DMS53 (cell line): ENCODE measurements around the gene TMEM170B.

ENCODE experiments used
- DNase-seq: peaks from one replicate; lab custom pipeline; 2025; lab: John Stamatoyannopoulos, UW

TMEM170B gene

GRCh38 chr6:11537229-11538051 is at the start of gene TMEM170B:
Gene TMEM170B (plus strand): TSS chr6:11537749. CDS start chr6:11538278, 529 bp downstream.
- peak; percentile 98 for DNase-seq

DNA sequence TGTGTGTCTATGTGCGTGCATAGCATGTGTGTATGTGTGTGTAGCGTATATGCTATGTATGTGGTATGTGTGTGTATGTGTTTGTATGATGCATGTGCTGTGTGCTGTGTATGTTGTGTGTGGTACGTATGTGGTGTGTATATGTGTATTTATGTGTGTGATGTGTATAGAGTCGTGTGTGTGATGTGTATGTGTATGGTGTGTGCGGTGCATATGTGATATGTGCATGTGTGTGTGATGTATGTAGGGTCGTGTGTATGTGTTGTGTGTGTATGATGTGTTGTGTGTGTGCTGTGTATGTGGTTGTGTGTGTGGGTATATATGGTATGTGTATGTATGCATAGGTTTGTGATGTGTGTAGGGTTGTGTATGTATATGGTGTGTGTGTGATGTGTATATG is 46.6 kb upstream of the TMEM170B start:
- DNase-seq = no peak

- peak; percentile 8 for DNase-seq
Observed at GRCh38 chr6:11491596-11492463, 45.7 kb upstream of the TMEM170B start.

GRCh38 chr6:11492464-11493290 is 44.9 kb upstream of the TMEM170B start:
- DNase-seq = no peak

- DNase-seq = no peak
Observed at GRCh38 chr6:11493974-11494373, 43.6 kb upstream of the TMEM170B start.

DNA sequence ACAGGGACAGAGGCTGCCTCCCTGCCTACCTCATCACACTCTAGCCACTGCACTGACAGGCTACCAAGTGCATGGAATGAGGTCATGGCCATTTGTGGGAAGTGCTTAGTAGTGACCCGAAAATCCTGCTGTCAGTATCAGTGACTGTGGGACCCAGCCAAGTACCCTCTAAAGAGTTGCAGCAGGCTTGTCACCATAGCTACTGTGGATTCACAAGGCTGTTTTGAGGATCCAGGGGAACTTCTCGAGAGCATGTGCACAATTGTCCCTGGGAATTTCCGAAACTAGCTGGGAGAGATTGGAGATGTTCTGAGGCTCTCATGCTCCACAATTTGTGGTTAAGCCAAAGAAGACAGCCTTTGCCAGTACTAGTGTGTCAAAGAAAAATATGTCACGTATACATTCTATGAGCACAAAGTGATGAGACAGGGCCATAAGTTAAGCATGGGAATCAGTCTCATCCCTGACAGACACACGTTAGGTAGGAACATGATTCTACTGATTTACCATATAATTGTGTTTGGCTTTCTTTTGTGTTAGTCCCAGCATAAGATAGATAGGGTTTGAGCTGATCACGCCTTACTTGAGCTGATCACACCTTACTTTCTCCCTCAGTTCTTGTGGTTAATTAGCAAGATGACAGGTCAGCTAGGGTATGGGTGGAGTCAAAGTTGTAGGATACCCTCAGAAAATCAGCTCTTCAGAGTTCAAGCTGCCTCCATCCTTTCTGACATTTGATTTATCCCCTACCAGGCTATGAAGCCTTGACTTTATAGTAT is 42.6 kb upstream of the TMEM170B start:
- DNase-seq = peak; percentile 32

- peak; percentile 4 for DNase-seq
Observed at GRCh38 chr6:11495565-11496145, 41.9 kb upstream of the TMEM170B start.

GRCh38 chr6:11496152-11497060 is 41.1 kb upstream of the TMEM170B start:
- DNase-seq = peak; percentile 87

GRCh38 chr6:11497107-11497506 is 40.4 kb upstream of the TMEM170B start:
- DNase-seq = no peak

DNA sequence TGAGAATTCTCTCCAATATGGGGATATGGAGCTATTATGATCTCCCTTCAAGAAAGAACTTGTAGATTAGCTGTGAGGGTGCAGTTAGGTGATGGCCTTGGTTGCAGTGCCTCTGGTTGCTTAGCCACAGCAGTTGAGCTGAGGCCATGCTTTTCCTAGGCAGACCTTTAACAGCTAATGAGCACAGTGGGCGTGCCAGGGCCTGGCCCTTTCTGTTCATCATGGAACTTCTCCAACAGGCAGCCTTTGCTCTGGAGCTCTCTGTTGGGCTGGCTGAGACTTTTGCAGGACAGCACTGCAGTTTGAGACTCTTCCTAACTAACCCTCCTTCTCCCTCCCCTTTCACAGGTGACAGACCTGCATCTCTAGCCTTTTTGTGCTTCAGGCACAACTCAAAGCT is 39.7 kb upstream of the TMEM170B start:
- peak; percentile 5 for DNase-seq

GRCh38 chr6:11500008-11500407 is 37.5 kb upstream of the TMEM170B start:
- DNase-seq = peak; percentile 73

DNA sequence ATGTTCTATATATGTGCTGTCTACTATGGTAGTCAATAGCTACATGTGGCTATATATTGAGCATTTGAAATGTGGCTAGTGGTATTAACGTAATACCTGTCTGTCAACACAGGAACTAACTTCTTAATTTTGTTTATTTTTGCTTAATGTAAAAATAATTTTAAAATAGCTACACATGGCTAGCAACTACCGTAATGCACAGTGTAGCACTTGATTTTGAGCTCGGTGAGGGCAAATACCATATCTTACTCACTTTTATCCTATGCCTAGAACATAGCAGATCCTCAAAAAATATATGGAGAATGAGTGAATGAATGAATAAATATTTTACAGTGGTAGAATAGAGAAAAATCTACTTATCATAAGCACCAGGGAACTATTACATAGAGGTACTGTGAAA is 28.1 kb upstream of the TMEM170B start:
- no peak for DNase-seq

DNA sequence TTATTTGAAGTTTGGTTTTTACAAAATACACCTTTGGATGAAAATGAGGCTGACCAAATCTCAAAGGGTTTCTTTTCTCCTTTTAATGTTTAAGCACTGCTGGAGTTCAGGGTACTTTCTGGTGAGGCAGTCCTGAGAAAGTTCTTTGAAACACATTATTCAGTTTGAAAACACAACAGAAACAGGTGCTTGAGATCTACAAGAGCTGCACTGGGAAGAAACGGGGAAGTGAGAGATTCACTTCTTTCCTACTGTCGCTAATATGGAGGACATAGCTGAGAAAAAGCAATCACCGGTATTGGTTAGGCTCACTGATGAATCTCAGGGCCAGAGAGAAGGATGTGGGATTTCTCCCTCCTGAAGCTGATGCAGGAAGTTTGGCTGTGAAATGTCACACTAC is 22.9 kb upstream of the TMEM170B start:
- DNase-seq = no peak

- no peak for DNase-seq
Observed at GRCh38 chr6:11515763-11516162, 21.8 kb upstream of the TMEM170B start.

DNA sequence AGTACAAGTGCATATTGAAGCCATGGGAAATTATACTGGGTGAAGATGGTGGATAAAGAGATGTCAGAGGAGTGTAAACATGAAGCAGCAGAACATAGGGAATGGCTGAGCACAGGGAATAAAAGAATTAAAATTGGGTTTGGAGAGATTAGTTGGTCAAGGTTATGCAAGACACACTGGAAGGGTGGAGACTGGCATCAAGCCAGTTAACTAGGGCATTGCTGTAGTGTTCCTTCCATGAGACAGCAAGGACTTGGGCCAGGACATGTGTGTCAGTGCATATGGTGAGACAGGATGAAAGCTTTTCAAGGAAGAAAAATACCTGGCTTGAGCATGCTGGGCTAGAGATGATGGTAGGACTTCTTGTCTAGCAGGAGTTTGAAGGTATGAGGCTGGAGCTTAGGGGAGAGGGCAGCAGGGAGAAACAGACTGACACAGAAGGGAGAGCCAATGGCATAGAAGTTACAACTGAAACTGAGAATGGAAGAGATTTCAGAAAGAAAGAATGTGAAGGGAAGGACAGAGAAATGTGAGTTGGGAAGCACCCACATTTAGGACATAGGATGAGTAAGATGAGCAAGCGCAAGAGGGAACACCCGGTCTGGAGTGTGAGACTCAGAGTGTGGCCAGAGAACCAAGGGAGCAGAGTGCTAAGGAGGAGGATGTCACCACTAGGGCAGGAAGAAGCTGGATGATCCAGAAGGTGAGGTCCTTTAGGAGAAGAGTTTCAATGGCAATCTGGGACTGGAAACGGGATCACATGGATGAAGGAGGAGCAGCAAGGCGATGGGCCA is 14.5 kb upstream of the TMEM170B start:
- no peak for DNase-seq

- DNase-seq = no peak
Observed at GRCh38 chr6:11525468-11526155, 11.9 kb upstream of the TMEM170B start.

GRCh38 chr6:11526156-11526505 is 11.4 kb upstream of the TMEM170B start:
- DNase-seq = no peak

DNA sequence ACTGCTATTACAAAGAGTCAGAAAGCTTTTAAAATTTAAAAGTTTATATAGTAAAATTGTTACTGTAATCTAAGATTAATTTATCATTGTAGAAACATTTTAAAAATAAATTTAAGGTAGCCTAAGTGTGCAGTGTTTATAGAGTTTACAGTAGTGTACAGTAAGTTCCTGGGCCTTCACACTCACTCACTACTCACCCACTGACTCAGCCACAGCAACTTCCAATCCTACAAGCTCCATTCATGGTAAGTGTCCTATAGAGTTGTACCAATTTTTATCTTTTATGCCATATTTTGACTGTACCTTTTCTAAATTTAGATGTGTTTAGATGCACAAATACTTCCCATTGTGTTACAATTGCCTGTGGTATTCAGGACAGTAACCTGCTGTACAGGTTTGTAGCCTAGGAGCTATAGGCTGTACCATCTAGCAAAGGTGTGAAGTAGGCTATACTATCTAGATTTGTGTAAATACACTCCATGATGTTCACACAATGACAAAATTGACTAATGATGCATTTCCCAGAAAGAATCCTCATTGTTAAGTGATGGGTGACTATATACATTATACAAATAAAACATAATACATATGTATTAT is 10.2 kb upstream of the TMEM170B start:
- DNase-seq = peak; percentile 35
